ENCODE measurements around the gene LILRB5. TPM values are rescaled to one million over a fixed set of nuclear protein-coding genes. Genes with fewer than 3 reads are reported as not detected.
"Not testable (repeated sequence)": the region's sequence is repeated elsewhere in the genome, so short reads cannot be mapped to it uniquely, and the experiment has no call there.

LILRB5 gene
- total RNA-seq, 1 donor from 2014 or later, result 4.1 TPM

DNA sequence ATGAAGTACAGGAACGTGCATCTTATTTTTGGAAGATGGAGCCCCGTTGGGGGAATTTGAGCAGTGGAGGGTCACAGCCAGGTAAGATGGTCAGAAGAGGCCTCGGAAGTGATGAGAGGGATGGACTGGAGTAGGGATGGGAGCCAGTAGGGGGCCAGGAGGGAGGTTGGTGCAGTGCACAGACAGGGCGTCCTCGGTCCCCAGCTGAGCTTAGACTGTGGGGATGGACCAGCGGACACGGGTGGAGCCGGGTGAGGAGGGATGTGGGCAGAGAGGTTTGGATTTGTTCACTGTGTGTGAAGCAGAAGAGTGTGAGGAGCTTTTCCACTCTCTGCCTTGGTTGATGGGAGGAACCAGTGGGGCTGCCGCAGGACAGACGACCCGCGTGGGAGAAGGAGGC lies 45.8 kb downstream of the LILRB5 start:
- no peak for DNase-seq

GRCh38 chr19:54209811-54210494 lies 47.1 kb downstream of the LILRB5 start:
- peak; percentile 20 for DNase-seq

DNA sequence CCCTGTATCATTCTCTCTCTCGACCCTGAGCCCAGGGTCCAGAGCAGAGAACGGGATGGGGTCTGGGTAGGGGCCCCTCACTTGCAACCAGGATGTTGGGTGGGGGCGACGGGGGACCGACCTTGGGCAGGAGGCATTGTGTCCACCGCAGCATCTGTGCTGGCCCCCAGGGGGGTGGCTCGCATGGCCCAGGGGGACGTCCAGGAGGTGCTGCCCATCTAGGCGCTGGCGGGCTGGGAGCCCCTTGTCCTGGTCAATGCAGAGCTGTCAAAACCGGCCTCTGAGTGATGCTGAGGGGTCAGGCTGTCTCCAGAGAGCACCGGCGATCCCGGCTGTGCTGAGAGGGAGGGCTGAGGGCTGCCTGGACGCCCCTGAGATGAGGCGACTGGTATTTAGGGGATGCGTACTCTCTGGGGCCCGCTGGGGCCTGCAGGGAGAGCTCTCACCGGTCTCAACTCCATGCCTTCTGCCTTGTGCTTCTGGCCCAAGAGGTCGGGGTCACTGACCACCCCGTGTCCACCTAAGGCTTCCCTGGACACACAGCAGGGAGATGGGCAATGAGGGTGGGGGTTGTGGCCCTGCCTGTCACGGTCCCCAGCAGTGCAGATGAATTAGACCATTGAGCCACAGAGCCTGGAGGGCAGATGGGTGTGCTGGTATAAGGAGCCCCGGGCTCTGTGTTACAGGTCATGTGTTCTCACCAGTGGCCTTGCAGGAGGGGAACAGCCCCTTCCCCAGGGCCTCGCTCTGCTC lies 47.8 kb downstream of the LILRB5 start:
- no peak for DNase-seq

GRCh38 chr19:54208784-54209057 lies 48.4 kb downstream of the LILRB5 start:
- DNase-seq, result no peak

GRCh38 chr19:54207983-54208783 lies 48.9 kb downstream of the LILRB5 start:
- peak; percentile 45 for DNase-seq

DNA sequence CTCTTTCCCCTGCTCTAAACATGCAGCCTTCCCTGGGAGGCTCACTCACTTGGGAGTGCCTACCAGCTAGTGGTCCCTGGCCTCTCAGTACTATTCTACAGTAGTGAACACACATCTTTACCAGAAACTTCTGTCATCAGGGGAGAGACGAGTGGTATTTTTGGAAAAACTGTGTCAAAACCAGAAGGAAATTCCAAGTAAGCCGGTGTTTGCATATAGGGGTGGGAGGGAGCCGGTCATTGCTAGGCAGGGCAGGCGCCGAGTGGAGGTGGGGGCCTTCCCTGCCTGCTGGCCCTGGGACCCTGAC lies 49.4 kb downstream of the LILRB5 start:
- DNase-seq, result no peak

DNA sequence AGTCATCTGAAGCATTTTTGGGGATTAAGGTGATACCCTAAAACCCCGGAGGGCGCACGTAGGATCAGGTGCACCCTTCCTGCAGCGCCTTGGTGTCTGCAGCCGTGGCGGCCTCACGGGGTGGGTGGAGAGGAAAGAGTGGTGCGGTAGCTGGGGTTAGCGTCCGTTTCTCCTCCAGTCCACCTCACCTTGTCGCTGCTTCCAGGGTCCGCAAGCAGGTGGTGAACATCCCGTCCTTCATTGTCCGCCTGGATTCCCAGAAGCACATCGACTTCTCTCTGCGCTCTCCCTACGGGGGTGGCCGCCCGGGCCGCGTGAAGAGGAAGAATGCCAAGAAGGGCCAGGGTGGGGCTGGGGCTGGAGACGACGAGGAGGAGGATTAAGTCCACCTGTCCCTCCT lies 49.9 kb downstream of the LILRB5 start:
- DNase-seq, result not testable (repeated sequence)

- no peak for DNase-seq
These were observed 50.3 kb downstream of the LILRB5 start for GRCh38 chr19:54206831-54207177.

GRCh38 chr19:54206030-54206830 lies 50.8 kb downstream of the LILRB5 start:
- no peak for DNase-seq

- DNase-seq, result no peak
These were observed 52.2 kb downstream of the LILRB5 start for GRCh38 chr19:54204767-54205468.

- no peak for DNase-seq
These were observed 53.9 kb downstream of the LILRB5 start for GRCh38 chr19:54203151-54203611.

- DNase-seq, result no peak
These were observed 55.1 kb downstream of the LILRB5 start for GRCh38 chr19:54201980-54202379.

DNA sequence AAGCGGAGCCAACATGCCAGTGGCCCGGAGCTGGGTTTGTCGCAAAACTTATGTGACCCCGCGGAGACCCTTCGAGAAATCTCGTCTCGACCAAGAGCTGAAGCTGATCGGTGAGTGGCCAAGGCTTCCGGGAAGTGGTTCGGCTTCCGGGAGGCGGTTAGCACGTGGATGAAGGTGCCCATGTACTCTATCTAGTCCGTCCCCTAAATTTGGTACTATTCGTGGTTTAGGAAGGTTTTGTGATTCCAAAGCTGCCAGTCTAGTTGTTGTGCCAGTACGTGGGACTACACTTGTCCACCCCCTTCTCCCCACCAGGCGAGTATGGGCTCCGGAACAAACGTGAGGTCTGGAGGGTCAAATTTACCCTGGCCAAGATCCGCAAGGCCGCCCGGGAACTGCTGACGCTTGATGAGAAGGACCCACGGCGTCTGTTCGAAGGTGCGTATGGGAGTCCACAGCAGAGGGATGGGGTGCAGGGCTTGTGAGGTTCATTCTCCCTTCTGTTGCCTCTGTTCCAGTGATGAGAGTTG lies 55.8 kb downstream of the LILRB5 start:
- no peak for DNase-seq

Small RNA genes within 50 kb of the gene (small RNA-seq; reads per million reads assigned to genes)
- gene AC245884.12 (ENCODE audit: low replicate concordance), result not detected
- not detected for gene MIR4752 (ENCODE audit: low replicate concordance)
- not detected for gene RNU6-1307P (ENCODE audit: low replicate concordance)

Other genes starting within 250 kb of the LILRB5 start
- gene VSTM1, start 193.4 kb downstream of the LILRB5 start, total RNA-seq, result 1.7 TPM
- gene TARM1, start 175.9 kb downstream of the LILRB5 start, total RNA-seq, result 0.20 TPM
- 1.4 TPM for gene OSCAR, start 156.5 kb downstream of the LILRB5 start, total RNA-seq
- 6.8 TPM for gene NDUFA3, start 154.4 kb downstream of the LILRB5 start, total RNA-seq
- 5.4 TPM for gene TFPT, start 141.6 kb downstream of the LILRB5 start, total RNA-seq
- gene PRPF31, start 141.5 kb downstream of the LILRB5 start, total RNA-seq, result 27.2 TPM
- gene CNOT3, start 119.5 kb downstream of the LILRB5 start, total RNA-seq, result 11.5 TPM
- 3.6 TPM for gene LENG1, start 97.6 kb downstream of the LILRB5 start, total RNA-seq
- gene TMC4, start 84.1 kb downstream of the LILRB5 start, total RNA-seq, result 1.8 TPM
- 18.8 TPM for gene MBOAT7, start 67.7 kb downstream of the LILRB5 start, total RNA-seq
- 24.4 TPM for gene TSEN34, start 66.0 kb downstream of the LILRB5 start, total RNA-seq
- 3,109 TPM for gene RPS9, start 56.4 kb downstream of the LILRB5 start, total RNA-seq
- gene LILRB3, start 34.3 kb downstream of the LILRB5 start, total RNA-seq, result 4.2 TPM
- 1.4 TPM for gene LILRA6, start 14.5 kb downstream of the LILRB5 start, total RNA-seq
- 1.5 TPM for gene LILRB2, start 23.8 kb upstream of the LILRB5 start, total RNA-seq
- gene LILRA5, start 55.9 kb upstream of the LILRB5 start, total RNA-seq, result 3.9 TPM
- gene LILRA4, start 81.9 kb upstream of the LILRB5 start, total RNA-seq, result not detected
- gene LAIR1, start 107.7 kb upstream of the LILRB5 start, total RNA-seq, result 11.5 TPM
- 9.2 TPM for gene TTYH1, start 158.2 kb upstream of the LILRB5 start, total RNA-seq
- 48.5 TPM for gene LENG8, start 191.9 kb upstream of the LILRB5 start, total RNA-seq
- 1.7 TPM for gene LENG9, start 206.5 kb upstream of the LILRB5 start, total RNA-seq
- gene CDC42EP5, start 216.0 kb upstream of the LILRB5 start, total RNA-seq, result 19.0 TPM
- gene LAIR2, start 245.6 kb upstream of the LILRB5 start, total RNA-seq, result not detected

All from skin of body (tissue), 3 donors.